ENCODE data around the gene RNF26.

RNF26 gene

GRCh38 chr11:119371067-119371601 is 36.8 kb downstream of the RNF26 start:
- no peak for TF ChIP-seq ZFX (IDR thresholded peaks at IDR 0.05)
- no peak for TF ChIP-seq CTCF (conservative IDR thresholded peaks at IDR 0.05)

GRCh38 chr11:119371778-119372182 is 37.5 kb downstream of the RNF26 start:
- no peak; the same call in 1 of the 2 replicates for TF ChIP-seq CTCF (conservative IDR thresholded peaks at IDR 0.05)
- no peak for TF ChIP-seq ZFX (IDR thresholded peaks at IDR 0.05)
- no peak overlapping the region for H3K27ac ChIP-seq

More at GRCh38 chr11:119371067-119371601, 36.8 kb downstream of the RNF26 start:
- H3K27ac ChIP-seq = no peak overlapping the region

GRCh38 chr11:119372260-119373058 is 38.1 kb downstream of the RNF26 start:
- TF ChIP-seq ZFX (IDR thresholded peaks at IDR 0.05) (no peak), CTCF (conservative IDR thresholded peaks at IDR 0.05) (no peak)
- H3K27ac ChIP-seq = no peak overlapping the region

- no peak for TF ChIP-seq ZFX (IDR thresholded peaks at IDR 0.05)
- TF ChIP-seq CTCF (conservative IDR thresholded peaks at IDR 0.05) = no peak
- no peak overlapping the region for H3K27ac ChIP-seq
These were observed 39.0 kb downstream of the RNF26 start for GRCh38 chr11:119373059-119373920.

GRCh38 chr11:119373921-119374631 is 39.7 kb downstream of the RNF26 start:
- TF ChIP-seq CTCF (conservative IDR thresholded peaks at IDR 0.05) (peak; percentile 92), ZFX (IDR thresholded peaks at IDR 0.05) (no peak)
- H3K27ac ChIP-seq = no peak overlapping the region

- TF ChIP-seq ZFX (IDR thresholded peaks at IDR 0.05) (no peak), CTCF (conservative IDR thresholded peaks at IDR 0.05) (no peak)
- H3K27ac ChIP-seq = no peak overlapping the region
These were observed 40.5 kb downstream of the RNF26 start for GRCh38 chr11:119374632-119375336.
